Hepatocyte (in vitro differentiated cells): Measurements from ENCODE around the gene TNFSF13B. TPM values are rescaled to one million over a fixed set of nuclear protein-coding genes. Genes with fewer than 3 reads are reported as not detected.
A peak's percentile ranks its signal among the peaks of the same experiment; 100 is the strongest.

ENCODE experiments used
- DNase-seq: peaks from one replicate; pipeline ENCODE4 v3.0.0-alpha.2; 2016; ENCODE audit warnings: low spot score
- H2AFZ ChIP-seq: fragments of 200-600 bp; sonication (generic); 2 replicates; pipeline ENCODE4 v1.6.0; 2016; ENCODE audit warnings: antibody characterized with exemption, mild to moderate bottlenecking
- H3K27ac ChIP-seq: fragments of 200-600 bp; sonication (generic); 2 replicates; pipeline ENCODE4 v1.5.1; 2016; ENCODE audit warnings: mild to moderate bottlenecking
- H3K27me3 ChIP-seq: fragments of 200-600 bp; sonication (generic); 2 replicates; pipeline ENCODE4 v1.6.1; 2016
- H3K36me3 ChIP-seq: fragments of 200-600 bp; sonication (generic); replicated peaks from 2 replicates; pipeline ENCODE4 v1.5.1; 2016; ENCODE audit warnings: low read depth; ENCODE audit not compliant: insufficient read depth
- H3K4me1 ChIP-seq: fragments of 200-600 bp; sonication (generic); 2 replicates; pipeline ENCODE4 v1.5.1; 2016; ENCODE audit warnings: mild to moderate bottlenecking, moderate library complexity; ENCODE audit not compliant: insufficient read depth
- H3K4me2 ChIP-seq: fragments of 200-600 bp; sonication (generic); 2 replicates; pipeline ENCODE4 v1.6.0; 2016
- H3K4me3 ChIP-seq: fragments of 200-600 bp; sonication (generic); 2 replicates; pipeline ENCODE4 v1.5.1; 2016; ENCODE audit warnings: mild to moderate bottlenecking
- H3K79me2 ChIP-seq: fragments of 200-600 bp; sonication (generic); 2 replicates; pipeline ENCODE4 v1.6.0; 2017; ENCODE audit warnings: mild to moderate bottlenecking
- H3K9me2 ChIP-seq: fragments of 200-600 bp; sonication (generic); replicated peaks from 2 replicates; pipeline ENCODE4 v1.6.0; 2017; ENCODE audit warnings: mild to moderate bottlenecking; ENCODE audit not compliant: insufficient read depth
- H3K9me3 ChIP-seq: fragments of 200-600 bp; sonication (generic); 2 replicates; pipeline ENCODE4 v1.5.1; 2016; ENCODE audit warnings: low read depth, mild to moderate bottlenecking
- H4K20me1 ChIP-seq: fragments of 200-600 bp; sonication (generic); 2 replicates; pipeline ENCODE4 v1.6.0; 2016; ENCODE audit warnings: mild to moderate bottlenecking; ENCODE audit not compliant: insufficient read depth, poor library complexity, severe bottlenecking
- CTCF ChIP-seq: fragments of 200-600 bp; sonication (generic); IDR thresholded peaks from 2 replicates; pipeline ENCODE4 v1.5.1; 2016; ENCODE audit warnings: antibody characterized with exemption, mild to moderate bottlenecking; ENCODE audit not compliant: poor library complexity
- EZH2 ChIP-seq: fragments of 200-600 bp; sonication (generic); IDR thresholded peaks from 2 replicates; pipeline ENCODE4 v1.6.1; 2016; ENCODE audit warnings: antibody characterized with exemption, mild to moderate bottlenecking, borderline replicate concordance
- EZH2phosphoT487 ChIP-seq: fragments of 200-600 bp; sonication (generic); IDR thresholded peaks from one replicate; pipeline ENCODE4 v1.6.1; 2018; ENCODE audit warnings: antibody characterized with exemption, mild to moderate bottlenecking, low read depth, moderate library complexity; ENCODE audit not compliant: unreplicated experiment, severe bottlenecking
- WGBS: methylation state at CpG from one replicate; pipeline ENCODE4 v1.1.6; 2016; ENCODE audit warnings: low lambda C conversion rate; ENCODE audit errors: missing lambda C conversion rate; 5-methylcytosine and 5-hydroxymethylcytosine counted together
- polyA plus RNA-seq: library from polyadenylated mRNA; unstranded; fragments of >200 nt; fragmentation: Nextera tagmentation; extraction: Ambion mirVana; gene quantifications from 2 replicates; pipeline ENCODE4 v1.2.1, GENCODE V29; 2016
- total RNA-seq: library from RNA; depleted of rRNA; stranded (reverse); fragments of >200 nt; gene quantifications from 2 replicates; pipeline ENCODE4 v1.2.3, GENCODE V29; 2014

TNFSF13B gene
- 0.48 and 1.6 TPM in 2 replicates for total RNA-seq
- polyA plus RNA-seq: 0.97 and 1.4 TPM in 2 replicates

GRCh38 chr13:108269601-108270328 is at the start of gene TNFSF13B:
TNFSF13B (plus strand) TSS chr13:108269718; CDS start chr13:108269896, 178 bp downstream.
- no peak within 1 kb of the TSS for H2AFZ ChIP-seq
- peak; percentile 9 for DNase-seq
- no peaks in the 10 kb centered on the region for H3K27me3 ChIP-seq
- H3K79me2 ChIP-seq: no peaks in the 10 kb centered on the region
- no peaks in the 10 kb centered on the region for H4K20me1 ChIP-seq
- H3K27ac ChIP-seq: no peak within 1 kb of the TSS
- WGBS: 42% methylated on average over 16 of the region's 16 CpGs
- no peak for TF ChIP-seq CTCF
- H3K4me1 ChIP-seq: peaks cover 6% of the 10 kb centered on the region
- H3K4me2 ChIP-seq: peak within 1 kb of the TSS; percentile 70
- no peak within 1 kb of the TSS for H3K4me3 ChIP-seq
- H3K36me3 ChIP-seq: no peaks in the 10 kb centered on the region
- H3K9me2 ChIP-seq: no peaks in the 10 kb centered on the region
- no peaks in the 10 kb centered on the region for H3K9me3 ChIP-seq

- Histone ChIP-seq H2AFZ (no peak overlapping the region), H3K27me3 (no peaks in the 10 kb centered on the region), H3K4me1 (peaks cover 24% of the 10 kb centered on the region), H3K79me2 (peaks cover 83% of the 10 kb centered on the region), H3K4me3 (no peak overlapping the region), H3K36me3 (no peaks in the 10 kb centered on the region), H3K4me2 (peak overlapping the region; percentile 86), H3K9me2 (no peaks in the 10 kb centered on the region), H3K27ac (no peak overlapping the region), H4K20me1 (peaks cover 9% of the 10 kb centered on the region), H3K9me3 (no peaks in the 10 kb centered on the region)
- TF ChIP-seq EZH2phosphoT487 (no peak), EZH2 (no peak), CTCF (peak; percentile 15)
- 65% methylated on average over 1 of the region's 1 CpG for WGBS
- peak; percentile 32 for DNase-seq
Measured at GRCh38 chr13:108220041-108220440, 49.5 kb upstream of the TNFSF13B start.

- WGBS: 91% methylated on average over 7 of the region's 7 CpGs
- no peaks in the 10 kb centered on the region for H3K9me2 ChIP-seq
- H3K36me3 ChIP-seq: no peaks in the 10 kb centered on the region
- H3K4me3 ChIP-seq: no peak overlapping the region
- H3K27ac ChIP-seq: no peak overlapping the region
- H3K79me2 ChIP-seq: peaks cover 93% of the 10 kb centered on the region
- H3K9me3 ChIP-seq: no peaks in the 10 kb centered on the region
- no peak overlapping the region for H2AFZ ChIP-seq
- no peak for TF ChIP-seq EZH2phosphoT487
- TF ChIP-seq CTCF: no peak
- TF ChIP-seq EZH2: no peak
- H3K4me2 ChIP-seq: no peak overlapping the region
- H3K27me3 ChIP-seq: no peaks in the 10 kb centered on the region
- H3K4me1 ChIP-seq: peaks cover 30% of the 10 kb centered on the region
- DNase-seq: no peak
- peaks cover 16% of the 10 kb centered on the region for H4K20me1 ChIP-seq
Measured at GRCh38 chr13:108223687-108224503, 45.6 kb upstream of the TNFSF13B start.
